ENCODE measurements around the gene RIMS1.

The RIMS1 gene

GRCh38 chr6:72350296-72350881 is 464.0 kb downstream of the RIMS1 start:
- no peak for DNase-seq

GRCh38 chr6:72363844-72364740 is 477.7 kb downstream of the RIMS1 start:
- no peak for DNase-seq

DNA sequence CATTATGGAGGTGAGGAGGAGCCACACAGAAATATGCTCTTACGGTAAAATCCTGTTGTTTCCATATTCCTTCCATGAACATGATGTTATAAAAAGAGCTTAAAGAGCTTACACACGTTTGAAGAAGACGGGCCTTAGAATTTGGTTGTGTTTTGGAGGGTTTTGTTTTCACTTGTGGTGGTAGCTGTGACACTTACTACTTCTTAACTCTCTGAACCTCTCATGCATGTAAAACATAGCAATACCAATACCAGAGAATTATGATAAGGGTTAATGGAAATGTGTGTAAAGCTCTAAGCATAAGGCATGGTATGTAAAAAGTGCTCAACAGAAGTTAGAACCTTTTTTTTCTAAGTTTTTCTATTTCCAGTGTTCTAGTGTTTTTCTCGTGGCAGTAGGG is 479.4 kb downstream of the RIMS1 start:
- no peak for DNase-seq

DNA sequence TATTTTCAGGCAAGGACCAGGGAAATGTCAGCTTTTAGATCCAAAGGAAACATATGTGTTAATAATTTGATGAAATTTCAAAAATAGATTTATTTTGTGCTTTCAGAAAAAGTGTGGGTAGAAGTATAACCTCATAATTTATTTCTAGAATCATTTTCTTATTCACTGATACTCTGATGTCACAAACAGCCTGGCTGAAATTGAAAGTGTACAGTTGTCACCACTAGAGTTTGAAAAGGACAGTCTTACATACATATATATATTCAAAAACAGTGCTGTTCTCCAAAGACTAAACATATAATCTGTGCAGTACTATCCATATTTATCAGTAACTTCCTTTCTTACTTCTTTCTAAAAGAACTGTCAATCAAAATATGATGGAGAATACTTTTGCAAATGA is 481.1 kb downstream of the RIMS1 start:
- no peak for DNase-seq

- DNase-seq: no peak
These were observed 485.1 kb downstream of the RIMS1 start for GRCh38 chr6:72371473-72371872.

- no peak for DNase-seq
These were observed 487.8 kb downstream of the RIMS1 start for GRCh38 chr6:72374172-72374571.

- no peak for DNase-seq
These were observed 488.5 kb downstream of the RIMS1 start for GRCh38 chr6:72374857-72375256.

DNA sequence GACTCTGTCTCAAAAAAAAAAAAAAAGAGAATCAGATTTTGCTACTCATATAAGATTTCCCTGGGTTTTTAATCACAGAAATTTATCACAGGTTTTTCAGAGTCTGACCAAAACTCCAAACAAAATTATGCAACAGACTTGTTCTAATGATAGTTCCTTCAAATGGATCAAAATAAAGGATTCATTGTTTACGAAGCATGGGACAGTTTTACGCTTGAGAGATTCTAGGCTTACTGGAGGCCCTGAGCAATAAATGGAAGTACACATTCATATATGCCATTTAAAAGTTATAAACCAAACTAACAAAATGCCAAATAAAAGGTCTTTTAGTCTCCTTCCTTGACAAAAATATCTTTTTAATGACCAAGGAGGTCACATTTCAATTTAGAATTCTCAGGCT is 490.4 kb downstream of the RIMS1 start:
- no peak for DNase-seq

- DNase-seq: no peak
These were observed 494.7 kb downstream of the RIMS1 start for GRCh38 chr6:72381076-72381475.

GRCh38 chr6:72382602-72383529 is 496.5 kb downstream of the RIMS1 start:
- DNase-seq: no peak

DNA sequence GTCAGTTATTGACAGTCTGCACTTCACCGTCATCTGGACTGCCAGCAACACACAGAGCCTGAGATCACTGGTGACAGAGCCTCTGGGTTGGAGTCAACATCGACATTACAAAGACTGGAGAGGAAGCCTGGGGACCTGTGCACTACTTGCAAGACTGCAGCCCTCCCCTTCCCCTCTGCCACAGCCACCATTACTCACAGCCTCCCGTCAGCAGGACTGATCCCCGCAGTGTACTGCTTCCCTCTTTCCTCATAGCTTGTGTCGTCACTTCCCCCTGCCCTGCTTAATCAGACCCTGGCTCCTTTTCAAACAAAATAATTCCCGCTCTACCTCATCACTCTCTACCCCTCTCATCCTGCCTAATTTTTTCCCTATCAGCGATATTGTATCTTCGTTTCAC is 500.0 kb downstream of the RIMS1 start:
- DNase-seq: no peak

- no peak for DNase-seq
These were observed 503.3 kb downstream of the RIMS1 start for GRCh38 chr6:72389698-72390097.

DNA sequence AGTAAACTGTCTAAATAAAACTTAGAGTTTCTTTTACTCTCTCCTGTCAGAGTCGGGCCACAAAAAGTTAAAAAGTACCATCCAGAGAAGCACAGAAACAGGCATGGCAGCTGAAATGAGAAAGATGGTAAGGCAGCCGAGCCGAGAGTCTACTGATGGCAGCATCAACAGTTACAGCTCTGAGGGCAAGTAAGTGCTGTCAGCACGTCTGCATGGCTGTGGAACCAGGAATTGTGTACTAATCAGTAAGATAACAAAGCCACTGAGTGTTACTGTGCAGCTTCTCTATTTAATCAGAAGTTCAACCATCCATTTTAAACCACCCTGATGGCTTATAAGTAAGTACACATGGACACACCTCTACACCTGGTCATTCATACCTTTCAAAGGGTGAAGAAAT is 504.2 kb downstream of the RIMS1 start:
- no peak for DNase-seq

DNA sequence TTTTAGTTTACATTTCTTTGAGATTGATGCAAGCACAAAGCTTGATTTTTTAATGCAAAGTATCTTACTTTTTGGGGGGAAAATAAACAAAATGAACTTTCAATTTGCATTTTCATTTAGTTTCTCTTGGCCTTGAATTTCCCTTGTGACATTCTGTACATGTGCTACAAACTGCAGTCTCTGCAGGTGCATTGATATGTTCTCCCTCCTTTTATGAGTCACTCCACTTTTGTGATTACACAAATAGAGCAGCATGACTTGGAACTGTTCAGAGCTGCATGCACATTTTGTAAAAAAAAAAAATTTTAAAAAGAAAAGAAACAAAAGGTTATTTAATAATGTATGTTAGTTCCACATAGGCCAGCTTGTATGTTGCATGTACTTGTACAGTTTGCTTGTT is 515.5 kb downstream of the RIMS1 start:
- no peak for DNase-seq

GRCh38 chr6:72403413-72403812 is 517.1 kb downstream of the RIMS1 start:
- no peak for DNase-seq

DNA sequence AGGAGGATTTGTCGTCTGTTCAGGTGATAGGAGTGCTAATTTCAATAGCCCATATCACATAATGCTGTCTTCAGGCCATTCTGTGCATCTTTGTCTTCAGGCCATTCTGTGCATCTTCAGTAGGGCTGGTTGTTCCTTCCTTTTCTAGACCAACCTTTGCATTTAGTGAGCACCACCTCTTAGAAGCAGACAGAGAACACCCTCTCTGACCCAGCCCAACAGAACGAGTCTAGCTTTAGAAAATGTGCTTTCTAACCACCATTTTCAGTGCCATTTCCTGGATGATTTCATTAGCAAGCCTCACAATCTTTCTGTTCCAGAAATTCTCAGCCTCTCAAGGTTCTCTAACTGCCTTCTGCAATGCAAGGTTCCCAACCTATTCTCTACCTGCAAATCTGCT is 520.2 kb downstream of the RIMS1 start:
- no peak for DNase-seq

- DNase-seq: no peak
These were observed 524.4 kb downstream of the RIMS1 start for GRCh38 chr6:72410769-72411168.

- peak; percentile 72 for DNase-seq
These were observed 525.7 kb downstream of the RIMS1 start for GRCh38 chr6:72411872-72412708.

DNA sequence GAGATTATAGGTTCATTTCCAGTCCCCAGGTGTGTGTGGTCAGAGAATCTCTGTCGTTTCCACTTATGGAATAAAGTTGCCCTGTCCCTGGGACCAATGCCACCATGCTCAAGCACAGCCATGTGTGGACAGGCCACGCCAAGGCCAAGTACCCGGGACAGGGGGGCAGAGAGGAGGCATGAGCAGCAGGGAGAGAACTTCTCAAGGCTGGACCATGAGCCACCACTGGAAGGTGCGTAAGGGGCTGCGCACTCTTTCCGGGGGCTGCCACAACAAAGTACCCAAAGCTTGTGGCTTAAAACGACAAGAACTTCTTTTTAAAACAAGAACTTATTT is 526.3 kb downstream of the RIMS1 start:
- DNase-seq: no peak

DNA sequence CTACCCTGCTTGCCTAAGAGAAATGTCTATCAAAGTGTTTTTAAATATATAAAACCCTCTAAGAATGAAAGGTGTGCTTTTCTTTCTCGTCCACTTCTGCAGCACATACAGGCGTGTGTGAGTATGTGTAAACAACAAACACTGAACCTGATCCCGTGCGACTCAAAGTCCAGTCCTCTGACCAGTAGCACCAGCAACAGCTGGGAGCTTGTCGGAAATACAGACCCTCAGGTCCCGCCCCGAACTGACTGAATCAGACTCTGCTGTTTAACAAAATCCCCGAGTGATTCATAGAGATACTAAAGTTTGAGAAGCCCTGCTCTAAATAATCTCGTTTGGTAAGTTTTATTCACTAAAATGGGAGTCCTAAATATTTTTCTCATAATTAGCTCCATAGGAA is 527.5 kb downstream of the RIMS1 start:
- no peak for DNase-seq

DNA sequence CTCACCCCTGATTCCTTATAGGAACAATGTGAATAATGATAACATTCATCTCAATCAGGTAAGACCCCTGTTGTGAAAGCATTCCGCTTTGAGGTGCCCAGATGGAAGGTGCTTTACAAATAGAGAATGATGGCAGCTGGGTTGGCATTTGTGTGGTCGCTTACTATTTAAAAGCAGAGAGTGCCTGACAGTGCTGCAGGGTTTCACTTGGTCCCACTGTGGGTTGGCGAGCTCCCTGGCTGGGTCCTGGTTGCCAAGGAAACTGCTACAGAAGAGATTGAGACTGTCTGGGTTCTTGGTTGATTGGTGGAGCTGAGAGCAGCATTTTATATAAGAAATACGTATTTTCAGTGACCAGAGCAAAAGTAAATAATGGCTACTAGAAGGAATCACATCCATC is 528.3 kb downstream of the RIMS1 start:
- DNase-seq: no peak

DNA sequence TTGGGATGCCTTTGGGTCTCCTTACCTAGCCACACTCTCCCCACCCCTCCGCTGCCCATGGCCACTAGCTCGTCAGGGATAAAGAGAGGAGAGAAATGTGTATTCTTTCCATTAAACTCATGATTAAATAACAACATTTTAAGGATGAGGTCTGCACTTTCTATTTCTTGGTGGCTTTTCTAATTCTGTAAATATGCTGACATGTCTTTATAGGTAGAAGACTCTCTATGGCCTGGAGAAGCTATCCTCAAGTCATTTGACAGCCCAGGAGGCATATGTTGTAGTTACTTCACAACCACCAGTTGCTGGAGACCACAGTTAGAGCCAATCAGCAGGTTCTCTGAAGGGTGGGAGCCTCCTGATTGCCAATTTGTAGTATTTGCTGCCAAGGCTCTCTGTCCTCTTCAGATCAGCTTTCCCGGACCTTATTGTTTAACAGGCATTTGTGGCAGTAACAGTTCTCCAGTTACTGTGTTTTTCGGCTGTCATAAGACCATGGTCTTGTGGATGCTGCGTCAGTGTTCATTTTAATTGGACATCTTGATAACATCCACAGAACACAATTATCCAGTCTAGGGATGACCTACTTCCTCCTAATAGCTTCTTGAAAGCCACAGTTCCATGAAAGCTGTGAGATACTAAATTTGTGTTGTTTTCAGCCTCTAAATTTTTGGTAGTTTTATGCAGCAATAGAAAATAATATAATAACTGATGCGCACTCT is 530.6 kb downstream of the RIMS1 start:
- no peak for DNase-seq
